WTC11 (cell line): ENCODE data around the gene AKT1. TPM values are rescaled to one million over a fixed set of nuclear protein-coding genes. Genes with fewer than 3 reads are reported as not detected.

Experiments
- ATAC-seq: fragments of 200-7000 bp; cut with Tn5 transposase; 2 replicates; pipeline ENCODE4 v1.10.0; 2021; ENCODE audit warnings: mild to moderate bottlenecking, moderate library complexity
- CTCF ChIA-PET: fragments of 300-600 bp; sonication (Branson Sonifier 250); formaldehyde crosslinking; loops from one replicate; lab custom pipeline; 2021; ENCODE audit warnings: antibody characterized with exemption; lab: Charles Lee
- POLR2A ChIA-PET: fragments of 350-600 bp; sonication (Branson Sonifier 250); formaldehyde crosslinking; loops from one replicate; lab custom pipeline; 2021; ENCODE audit warnings: antibody characterized with exemption; lab: Charles Lee
- DNase-seq: peaks from one replicate; pipeline ENCODE4 v3.0.0; 2021; ENCODE audit warnings: low spot score
- H3K27ac Mint-ChIP-seq: 2 replicates; pipeline ENCODE4 v1.8.0; 2021; ENCODE audit warnings: mixed read lengths
- H3K27me3 Mint-ChIP-seq: 2 replicates; pipeline ENCODE4 v1.8.0; 2021; ENCODE audit warnings: low read depth, mild to moderate bottlenecking, moderate library complexity, mixed read lengths
- H3K36me3 Mint-ChIP-seq: 2 replicates; pipeline ENCODE4 v1.8.0; 2021; ENCODE audit warnings: mixed read lengths
- H3K4me1 Mint-ChIP-seq: 2 replicates; pipeline ENCODE4 v1.8.0; 2022; ENCODE audit warnings: mixed read lengths
- H3K4me3 Mint-ChIP-seq: 2 replicates; pipeline ENCODE4 v1.8.0; 2021; ENCODE audit warnings: mild to moderate bottlenecking, moderate library complexity, mixed read lengths
- H3K9me3 Mint-ChIP-seq: 2 replicates; pipeline ENCODE4 v1.8.0; 2021; ENCODE audit warnings: mixed read lengths
- ATF1 ChIP-seq: sonication (generic); formaldehyde crosslinking; IDR thresholded peaks from 2 replicates; pipeline ENCODE4 v1.8.1; 2023; ENCODE audit warnings: mild to moderate bottlenecking, moderate library complexity, missing genetic modification reagents
- CREM ChIP-seq: sonication (generic); formaldehyde crosslinking; IDR thresholded peaks from 2 replicates; pipeline ENCODE4 v1.8.1; 2022; ENCODE audit warnings: mild to moderate bottlenecking, missing genetic modification reagents, moderate library complexity
- ERG ChIP-seq: fragments of 250-450 bp; sonication (Bioruptor Pico); IDR thresholded peaks from 2 replicates; pipeline ENCODE4 v1.8.0; 2021; ENCODE audit warnings: mild to moderate bottlenecking
- ETV6 ChIP-seq: sonication (generic); formaldehyde crosslinking; IDR thresholded peaks from 2 replicates; pipeline ENCODE4 v1.8.1; 2022; ENCODE audit warnings: mild to moderate bottlenecking, missing genetic modification reagents
- HMGA2 ChIP-seq: fragments of 250-450 bp; sonication (Bioruptor Pico); IDR thresholded peaks from 2 replicates; pipeline ENCODE4 v1.4.0; 2021; ENCODE audit warnings: mild to moderate bottlenecking, moderate library complexity
- KAT7 ChIP-seq: sonication (generic); formaldehyde crosslinking; IDR thresholded peaks from 2 replicates; pipeline ENCODE4 v1.8.1; 2023; ENCODE audit warnings: missing genetic modification reagents, mild to moderate bottlenecking, borderline replicate concordance
- NFE2L1 ChIP-seq: sonication (generic); formaldehyde crosslinking; IDR thresholded peaks from 2 replicates; pipeline ENCODE4 v1.8.1; 2023; ENCODE audit warnings: missing genetic modification reagents
- NR2C2 ChIP-seq: sonication (generic); formaldehyde crosslinking; IDR thresholded peaks from 2 replicates; pipeline ENCODE4 v1.8.0; 2022; ENCODE audit warnings: mild to moderate bottlenecking, missing genetic modification reagents
- RORB ChIP-seq: fragments of 250-450 bp; sonication (Bioruptor Pico); IDR thresholded peaks from 2 replicates; pipeline ENCODE4 v1.9.0; 2021; ENCODE audit warnings: mild to moderate bottlenecking
- TP53 ChIP-seq: sonication (generic); formaldehyde crosslinking; IDR thresholded peaks from 2 replicates; pipeline ENCODE4 v1.8.1; 2023; ENCODE audit warnings: mild to moderate bottlenecking, missing genetic modification reagents
- USF2 ChIP-seq: sonication (generic); formaldehyde crosslinking; IDR thresholded peaks from 2 replicates; pipeline ENCODE4 v1.8.1; 2023; ENCODE audit warnings: mild to moderate bottlenecking, missing genetic modification reagents, moderate library complexity
- ZNF512 ChIP-seq: sonication (generic); formaldehyde crosslinking; IDR thresholded peaks from 2 replicates; pipeline ENCODE4 v1.8.1; 2022; ENCODE audit warnings: missing genetic modification reagents, borderline replicate concordance
- total RNA-seq: library from RNA; stranded (reverse); gene quantifications from 3 replicates; pipeline ENCODE4 v1.2.3, GENCODE V29; 2021
- TF ChIP-seq, protein P1 (sequence below): fragments of 200-600 bp; IDR thresholded peaks from 2 replicates; pipeline ENCODE4 v1.8.0; 2022; ENCODE audit warnings: antibody characterized with exemption
- TF ChIP-seq, protein P2 (sequence below): fragments of 250-450 bp; sonication (Bioruptor Pico); conservative IDR thresholded peaks from 2 replicates; pipeline ENCODE4 v1.9.0; 2021; ENCODE audit warnings: mild to moderate bottlenecking
- TF ChIP-seq, protein P3 (sequence below): sonication (generic); formaldehyde crosslinking; IDR thresholded peaks from 2 replicates; pipeline ENCODE4 v1.8.0; 2022; ENCODE audit warnings: mild to moderate bottlenecking, missing genetic modification reagents
- TF ChIP-seq, protein P4 (sequence below): fragments of 250-450 bp; sonication (Bioruptor Pico); IDR thresholded peaks from 2 replicates; pipeline ENCODE4 v1.9.0; 2021; ENCODE audit warnings: mild to moderate bottlenecking
- TF ChIP-seq, protein P5 (sequence below): sonication (generic); formaldehyde crosslinking; IDR thresholded peaks from 2 replicates; pipeline ENCODE4 v1.8.1; 2022; ENCODE audit warnings: mild to moderate bottlenecking, missing genetic modification reagents, moderate library complexity, borderline replicate concordance

AKT1 gene
- total RNA-seq, 1 experiment from 2014 or later = 121 TPM

DNA sequence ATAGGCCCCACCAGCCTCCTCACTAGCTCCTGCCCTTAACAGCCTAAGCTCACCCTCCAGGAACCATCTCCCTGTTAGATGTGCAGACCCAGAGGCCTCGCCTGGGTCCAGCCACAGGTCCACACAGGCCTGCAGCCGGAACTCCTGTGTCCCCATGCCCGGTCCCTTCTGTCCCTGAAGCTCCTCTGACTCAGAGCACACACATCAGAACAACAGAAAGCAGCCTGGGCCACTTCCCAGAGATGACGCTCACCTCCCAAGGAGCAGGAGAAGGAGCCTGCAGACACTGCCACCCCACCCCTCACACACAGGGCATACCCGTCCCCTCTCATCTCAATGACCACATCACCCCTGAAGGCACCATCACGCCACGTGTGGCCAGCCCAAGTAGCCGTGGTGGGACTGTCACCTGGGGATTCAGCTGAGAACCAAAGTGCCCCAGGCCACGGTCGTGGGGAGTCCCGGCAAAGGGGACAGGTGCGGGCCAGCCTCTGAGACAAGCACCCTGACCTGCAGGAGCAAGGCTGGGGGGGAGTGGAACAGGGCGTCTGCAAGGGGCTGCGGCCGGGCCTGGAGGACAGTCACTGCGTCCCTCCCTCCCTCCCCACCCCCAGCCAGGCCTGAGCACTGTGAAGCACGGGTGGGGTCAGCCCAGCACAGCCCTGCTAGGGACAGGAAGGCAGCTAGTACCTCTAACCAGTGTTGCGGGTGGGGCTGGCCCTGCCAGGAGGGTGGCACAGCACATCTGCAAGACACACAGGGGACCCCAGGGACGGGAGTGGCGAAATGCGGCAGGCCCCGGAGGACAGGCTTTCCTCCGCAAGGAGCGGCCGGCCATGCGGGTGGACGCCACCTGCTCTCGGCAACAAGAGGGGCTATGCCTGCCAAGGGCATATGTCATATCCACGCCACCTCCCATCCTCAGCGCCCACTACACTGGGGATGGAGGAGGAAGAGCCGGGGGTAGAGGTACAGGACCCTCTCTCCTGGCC, 5.5 kb downstream of the AKT1 start:
- H3K4me3 Mint-ChIP-seq = no peak overlapping the region
- POLR2A ChIA-PET = no interaction called here

GRCh38 chr14:104788873-104789663, 6.5 kb downstream of the AKT1 start:
- CTCF ChIA-PET = interaction anchor here (1.0 to 3.8 kb wide), 4 partner anchors 9 to 37 kb away, joined by 4 to 20 read pairs (median 6); no protein-coding TSS in a partner anchor
- Mint-ChIP-seq H3K4me3 (no peak overlapping the region), H3K36me3 (no peaks in the 10 kb centered on the region), H3K9me3 (no peaks in the 10 kb centered on the region), H3K4me1 (peaks cover 11% of the 10 kb centered on the region), H3K27me3 (no peaks in the 10 kb centered on the region), H3K27ac (no peak overlapping the region)
- no peak for DNase-seq
- POLR2A ChIA-PET = no interaction called here
- no peak for ATAC-seq
- TF ChIP-seq TP53 (CRISPR knock-in tag) (no peak), USF2 (CRISPR knock-in tag) (no peak), HMGA2 (CRISPR knock-in tag) (no peak), NFE2L1 (CRISPR knock-in tag) (no peak), RORB (CRISPR knock-in tag) (no peak), ERG (no peak)
- TF ChIP-seq, protein P1, sequence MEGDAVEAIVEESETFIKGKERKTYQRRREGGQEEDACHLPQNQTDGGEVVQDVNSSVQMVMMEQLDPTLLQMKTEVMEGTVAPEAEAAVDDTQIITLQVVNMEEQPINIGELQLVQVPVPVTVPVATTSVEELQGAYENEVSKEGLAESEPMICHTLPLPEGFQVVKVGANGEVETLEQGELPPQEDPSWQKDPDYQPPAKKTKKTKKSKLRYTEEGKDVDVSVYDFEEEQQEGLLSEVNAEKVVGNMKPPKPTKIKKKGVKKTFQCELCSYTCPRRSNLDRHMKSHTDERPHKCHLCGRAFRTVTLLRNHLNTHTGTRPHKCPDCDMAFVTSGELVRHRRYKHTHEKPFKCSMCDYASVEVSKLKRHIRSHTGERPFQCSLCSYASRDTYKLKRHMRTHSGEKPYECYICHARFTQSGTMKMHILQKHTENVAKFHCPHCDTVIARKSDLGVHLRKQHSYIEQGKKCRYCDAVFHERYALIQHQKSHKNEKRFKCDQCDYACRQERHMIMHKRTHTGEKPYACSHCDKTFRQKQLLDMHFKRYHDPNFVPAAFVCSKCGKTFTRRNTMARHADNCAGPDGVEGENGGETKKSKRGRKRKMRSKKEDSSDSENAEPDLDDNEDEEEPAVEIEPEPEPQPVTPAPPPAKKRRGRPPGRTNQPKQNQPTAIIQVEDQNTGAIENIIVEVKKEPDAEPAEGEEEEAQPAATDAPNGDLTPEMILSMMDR = no peak
- TF ChIP-seq, protein P2, sequence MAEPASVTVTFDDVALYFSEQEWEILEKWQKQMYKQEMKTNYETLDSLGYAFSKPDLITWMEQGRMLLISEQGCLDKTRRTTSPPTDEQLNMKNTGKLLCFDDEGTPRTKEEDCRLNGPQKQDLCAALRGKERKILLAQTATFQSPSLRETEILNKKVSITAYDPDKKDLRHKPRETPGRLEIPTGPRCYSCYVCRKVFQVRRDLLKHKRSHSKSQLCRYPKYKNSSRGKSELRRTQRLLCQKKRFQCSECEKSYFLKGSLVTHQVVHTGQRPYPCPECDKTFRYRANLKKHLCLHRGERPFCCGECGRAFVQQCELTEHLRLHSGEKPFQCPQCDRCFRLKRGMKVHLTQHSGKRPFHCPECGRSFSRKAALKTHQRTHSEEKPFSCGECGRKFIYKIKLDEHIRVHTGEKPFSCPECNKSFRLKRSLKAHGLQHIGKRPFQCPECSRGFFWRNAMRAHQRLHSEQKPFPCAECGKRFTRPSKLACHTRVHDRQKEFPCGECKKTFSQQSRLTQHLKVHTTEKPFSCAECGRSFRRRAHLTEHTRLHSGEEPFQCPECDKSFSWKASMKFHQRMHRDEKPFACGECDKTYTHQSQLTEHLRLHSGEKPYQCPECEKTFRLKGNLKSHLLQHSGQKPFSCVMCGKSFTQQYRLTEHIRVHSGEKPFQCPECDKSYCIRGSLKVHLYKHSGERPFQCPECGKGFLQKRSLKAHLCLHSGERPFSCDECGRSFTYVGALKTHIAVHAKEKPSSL (CRISPR knock-in tag) = no peak
- TF ChIP-seq, protein P3, sequence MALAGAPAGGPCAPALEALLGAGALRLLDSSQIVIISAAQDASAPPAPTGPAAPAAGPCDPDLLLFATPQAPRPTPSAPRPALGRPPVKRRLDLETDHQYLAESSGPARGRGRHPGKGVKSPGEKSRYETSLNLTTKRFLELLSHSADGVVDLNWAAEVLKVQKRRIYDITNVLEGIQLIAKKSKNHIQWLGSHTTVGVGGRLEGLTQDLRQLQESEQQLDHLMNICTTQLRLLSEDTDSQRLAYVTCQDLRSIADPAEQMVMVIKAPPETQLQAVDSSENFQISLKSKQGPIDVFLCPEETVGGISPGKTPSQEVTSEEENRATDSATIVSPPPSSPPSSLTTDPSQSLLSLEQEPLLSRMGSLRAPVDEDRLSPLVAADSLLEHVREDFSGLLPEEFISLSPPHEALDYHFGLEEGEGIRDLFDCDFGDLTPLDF (CRISPR knock-in tag) = no peak
- TF ChIP-seq, protein P4, sequence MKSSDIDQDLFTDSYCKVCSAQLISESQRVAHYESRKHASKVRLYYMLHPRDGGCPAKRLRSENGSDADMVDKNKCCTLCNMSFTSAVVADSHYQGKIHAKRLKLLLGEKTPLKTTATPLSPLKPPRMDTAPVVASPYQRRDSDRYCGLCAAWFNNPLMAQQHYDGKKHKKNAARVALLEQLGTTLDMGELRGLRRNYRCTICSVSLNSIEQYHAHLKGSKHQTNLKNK (CRISPR knock-in tag) = no peak

More for the DNA sequence above, 5.5 kb downstream of the AKT1 start:
- DNase-seq (no peak), ATAC-seq (no peak)
- Mint-ChIP-seq H3K27me3 (no peaks in the 10 kb centered on the region), H3K9me3 (no peaks in the 10 kb centered on the region), H3K36me3 (no peaks in the 10 kb centered on the region), H3K27ac (no peak overlapping the region), H3K4me1 (peaks cover 17% of the 10 kb centered on the region)
- CTCF ChIA-PET = interaction anchor here (1.0 to 3.8 kb wide), 3 partner anchors 21 to 36 kb away, joined by 3 to 20 read pairs (median 7); no protein-coding TSS in a partner anchor
- TF ChIP-seq, protein P5, sequence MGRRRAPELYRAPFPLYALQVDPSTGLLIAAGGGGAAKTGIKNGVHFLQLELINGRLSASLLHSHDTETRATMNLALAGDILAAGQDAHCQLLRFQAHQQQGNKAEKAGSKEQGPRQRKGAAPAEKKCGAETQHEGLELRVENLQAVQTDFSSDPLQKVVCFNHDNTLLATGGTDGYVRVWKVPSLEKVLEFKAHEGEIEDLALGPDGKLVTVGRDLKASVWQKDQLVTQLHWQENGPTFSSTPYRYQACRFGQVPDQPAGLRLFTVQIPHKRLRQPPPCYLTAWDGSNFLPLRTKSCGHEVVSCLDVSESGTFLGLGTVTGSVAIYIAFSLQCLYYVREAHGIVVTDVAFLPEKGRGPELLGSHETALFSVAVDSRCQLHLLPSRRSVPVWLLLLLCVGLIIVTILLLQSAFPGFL (CRISPR knock-in tag) = no peak
- no peak for TF ChIP-seq ETV6
- TF ChIP-seq ERG = no peak
- TF ChIP-seq ATF1 (CRISPR knock-in tag) = no peak
- no peak for TF ChIP-seq KAT7 (CRISPR knock-in tag)
- no peak for TF ChIP-seq NR2C2
- TF ChIP-seq CREM = no peak
- TF ChIP-seq ZNF512 (CRISPR knock-in tag) = no peak
